ENCODE measurements around the gene UNK. TPM values are rescaled to one million over a fixed set of nuclear protein-coding genes. Genes with fewer than 3 reads are reported as not detected.
A peak's percentile ranks its signal among the peaks of the same experiment; 100 is the strongest.

Gene UNK
- total and polyA plus RNA-seq, 9 of the 15 experiments (the other 6 are each of a cell fraction or from before 2014, with no cell fraction given), result 12.8 to 38.6 (median 24.8) TPM

DNA sequence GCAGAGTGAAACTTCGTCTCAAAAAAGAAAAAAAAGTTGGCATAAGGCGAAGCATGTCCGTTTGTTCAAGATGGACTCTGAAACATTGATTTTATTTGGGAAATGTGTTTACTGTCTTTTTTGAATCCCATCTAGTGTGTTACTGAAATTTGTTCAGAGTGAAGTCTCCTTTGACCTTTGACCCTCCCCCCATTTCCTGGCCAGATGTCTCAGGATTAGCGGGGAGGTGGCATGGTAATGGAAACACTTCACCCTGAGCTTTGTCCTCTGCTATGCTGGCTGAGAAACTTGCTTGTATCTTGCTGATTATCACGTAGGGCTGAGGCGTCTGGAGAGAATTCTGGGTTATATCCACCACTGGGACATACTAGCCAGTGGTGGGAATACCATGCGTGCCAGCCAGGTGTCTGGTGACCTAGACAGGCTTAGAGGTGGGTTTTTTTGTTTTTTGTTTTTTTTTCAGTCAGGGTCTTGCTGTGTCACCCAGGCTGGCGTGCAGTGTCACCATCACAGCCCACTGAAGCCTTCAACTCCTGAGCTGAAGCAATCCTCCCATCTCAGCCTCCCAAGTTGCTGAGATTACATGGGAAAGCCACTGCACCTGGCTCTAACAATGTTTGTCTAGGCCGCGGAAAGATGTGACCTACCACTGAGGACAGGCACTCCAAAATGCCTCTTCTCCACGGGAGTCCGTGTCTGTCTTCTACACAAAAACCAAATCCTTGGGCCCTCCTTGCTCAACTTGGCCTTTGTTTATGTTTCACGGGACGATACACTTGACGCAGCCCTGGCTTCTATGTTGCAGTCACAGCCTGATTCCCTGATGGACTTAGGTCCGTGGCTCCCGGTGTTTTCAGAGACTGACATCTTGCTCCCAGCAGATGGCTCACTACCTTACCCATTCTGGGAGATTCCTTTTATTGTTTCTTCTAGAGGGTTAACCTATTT is 13.0 kb upstream of the UNK start (continued):
- TF ChIP-seq XRCC3 (IDR thresholded peaks at IDR 0.05) (no peak), RAD51 (IDR thresholded peaks at IDR 0.05; ENCODE audit: borderline replicate concordance, low read depth) (no peak)

DNA sequence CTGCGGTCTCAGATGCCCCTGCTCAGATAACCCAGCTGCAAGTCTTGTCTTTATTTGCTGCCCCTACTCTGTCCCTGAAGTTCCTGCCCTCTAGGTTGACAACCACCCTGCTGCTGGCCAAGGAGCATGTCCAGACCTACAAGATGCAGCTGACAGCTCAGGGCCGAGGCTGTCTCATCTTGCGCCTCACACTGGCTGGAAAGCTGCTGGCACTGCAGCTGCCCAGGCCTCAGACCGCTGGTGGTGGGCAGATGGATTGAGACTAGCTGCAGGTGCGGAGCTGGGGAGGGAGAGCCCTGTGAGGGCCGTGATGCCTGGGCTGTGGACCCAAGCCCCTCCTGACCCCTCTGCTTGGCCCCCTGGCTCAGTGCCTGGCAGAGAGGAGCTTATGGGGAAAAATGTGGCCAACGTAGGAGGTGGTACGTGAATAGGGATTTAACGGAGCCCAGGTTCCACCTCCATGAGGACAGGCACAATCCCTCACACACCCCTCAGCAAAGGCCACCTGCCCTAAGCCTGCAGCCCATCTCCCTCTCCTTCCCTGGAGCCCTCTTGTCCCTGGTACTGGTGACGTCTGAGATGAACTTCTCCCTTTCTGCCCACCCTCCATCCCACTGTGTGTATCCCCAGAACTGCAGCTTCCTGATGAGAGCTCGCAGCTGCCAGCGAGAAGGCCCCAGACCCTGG is 11.3 kb upstream of the UNK start:
- no peak for DNase-seq (ENCODE audit: extremely low read depth in 1 of 4, low spot score in 3 of 4)
- ChIA-PET CTCF (ENCODE audit: low intra/inter-chr PET ratio) (no interaction called here), POLR2A (interaction anchor here (0.6 to 11.1 kb wide), 33 partner anchors 8 to 1009 kb away, joined by 3 to 464 read pairs (median 4); partner anchors contain the start of genes FBF1, GALK1, LLGL2 and RECQL5)
- no peak overlapping the region for H2AFZ ChIP-seq (ENCODE audit: low read depth, low read length)
- no peak overlapping the region for H3K4me3 ChIP-seq
- H3K36me3 ChIP-seq (ENCODE audit: control insufficient read depth, insufficient read depth, low read length), result peaks cover 23% of the 10 kb centered on the region
- TF ChIP-seq SP1 (CRISPR knock-in tag; IDR thresholded peaks at IDR 0.05), result 0 out of 2 replicates have a peak, but pooled peaks have one; percentile 24
- peak; percentile 12; the same call in 1 of the 2 replicates for TF ChIP-seq ZNF232 (CRISPR knock-in tag; IDR thresholded peaks at IDR 0.05)
- TF ChIP-seq EHMT2 (IDR thresholded peaks at IDR 0.05), result no peak
- H3K4me1 ChIP-seq (replicated peaks in 1 of 2; ENCODE audit: control insufficient read depth in 2 of 2, insufficient read depth in 2 of 2, low read length in 2 of 2), result peaks cover 3 to 7% of the 10 kb centered on the region in 2 experiments; a peak in 4 of 5 replicates
- BruUV-seq (replicated peaks), result no TSS peak
- no peak for ATAC-seq
- H3K27ac ChIP-seq (ENCODE audit: extremely low read depth, low read depth, low read length), result no peak overlapping the region
- intact Hi-C loops (cut with micrococcal nuclease) (no loop called here), in situ Hi-C loops (cut with MboI) (loop anchor here (10.0 kb wide), 1 partner anchor 232 kb away; the partner anchor contains the start of gene CDK3)
- peak overlapping the region in 1 of 2 experiments; percentile 3; a peak in 1 of 4 replicates for H3K9ac ChIP-seq (ENCODE audit: insufficient read depth in 1 of 2, low read depth in 2 of 2, low read length in 2 of 2)
- H3K4me2 ChIP-seq (ENCODE audit: insufficient read depth, low read length), result no peak overlapping the region
- FAIRE-seq, result no peak
- H3K27me3 ChIP-seq (ENCODE audit: control insufficient read depth in 2 of 2, insufficient read depth in 2 of 2, low read length in 2 of 2), result no peaks in the 10 kb centered on the region
- H3K9me1 ChIP-seq (ENCODE audit: control insufficient read depth, insufficient read depth, low read length), result no peaks in the 10 kb centered on the region
- no peaks in the 10 kb centered on the region for H3K9me3 ChIP-seq (replicated peaks; ENCODE audit: control insufficient read depth, insufficient read depth, low read depth, low read length)
- 66% methylated on average over 10 of the region's 12 CpGs for WGBS (ENCODE audit: insufficient coverage, low coverage, missing lambda C conversion rate)
- peaks cover 22% of the 10 kb centered on the region for H3K79me2 ChIP-seq (ENCODE audit: control insufficient read depth, insufficient read depth, low read length)
- H4K20me1 ChIP-seq (replicated peaks; ENCODE audit: control insufficient read depth, insufficient read depth, low read length), result peaks cover 29% of the 10 kb centered on the region
